GM19455 (cell line): ENCODE data around the gene ST6GAL2.

ENCODE experiments used
- ATAC-seq: cut with Tn5 transposase; IDR thresholded peaks from one replicate; pipeline ENCODE4 v1.9.1; 2021; ENCODE audit not compliant: unreplicated experiment

Gene ST6GAL2

DNA sequence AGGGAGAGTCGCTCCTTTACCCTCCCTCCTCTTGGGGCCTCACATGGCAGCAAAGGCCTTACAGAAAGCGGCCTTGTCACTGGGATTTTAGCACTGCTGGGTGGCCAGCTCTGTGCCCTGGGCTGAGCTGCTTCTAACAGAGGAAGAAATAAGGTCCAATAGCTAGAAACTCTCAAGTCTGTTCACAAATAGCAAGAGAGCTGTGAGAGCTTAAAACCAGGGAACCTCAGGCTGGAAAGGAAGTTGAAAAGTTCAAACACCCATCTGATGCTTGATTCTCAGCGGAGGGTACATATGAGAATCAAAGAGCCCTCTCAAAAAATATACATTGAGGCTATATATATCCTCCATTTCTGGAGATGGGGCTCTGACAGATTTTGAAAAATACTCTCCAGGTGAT lies 54.7 kb downstream of the ST6GAL2 start:
- ATAC-seq = no peak

DNA sequence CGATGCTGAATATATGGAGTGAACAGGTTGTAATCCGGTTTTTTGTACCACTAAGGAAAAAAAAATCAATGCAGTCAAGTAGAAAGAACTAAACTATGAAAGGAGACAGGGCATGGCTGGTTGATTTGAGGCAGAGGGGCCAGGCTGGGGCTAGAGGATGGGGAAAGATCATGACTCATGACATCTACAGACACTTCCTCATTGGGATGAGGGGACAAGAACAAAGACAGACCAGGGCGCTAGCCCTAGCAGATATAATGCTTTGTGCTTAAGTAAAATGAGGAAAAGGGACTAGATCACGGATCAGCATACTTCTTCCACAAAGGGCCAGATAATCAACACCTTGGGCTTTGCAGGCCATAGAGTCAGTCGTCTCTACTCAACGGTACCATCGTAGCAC lies 55.8 kb downstream of the ST6GAL2 start:
- no peak for ATAC-seq

- ATAC-seq = no peak
Observed at GRCh38 chr2:106828119-106828518, 57.8 kb downstream of the ST6GAL2 start.

DNA sequence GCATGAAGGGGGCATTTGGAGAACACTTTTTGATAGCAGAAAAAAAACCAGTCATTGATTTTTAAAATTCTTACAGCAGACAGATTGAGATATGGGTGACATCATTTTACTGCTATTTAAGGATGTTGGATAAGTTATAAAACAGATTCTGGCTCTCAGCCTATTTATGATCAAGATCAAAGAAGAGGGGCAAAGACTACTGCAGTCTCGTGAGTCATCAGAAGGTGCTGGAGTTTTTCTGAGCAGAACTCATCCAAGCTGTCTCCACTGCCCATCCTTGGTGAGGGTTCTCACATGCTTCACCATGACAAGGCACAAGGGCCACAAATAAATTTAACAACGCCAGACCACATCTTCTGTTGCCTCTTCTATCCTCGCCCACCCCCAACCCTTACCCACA lies 58.8 kb downstream of the ST6GAL2 start:
- ATAC-seq = no peak

DNA sequence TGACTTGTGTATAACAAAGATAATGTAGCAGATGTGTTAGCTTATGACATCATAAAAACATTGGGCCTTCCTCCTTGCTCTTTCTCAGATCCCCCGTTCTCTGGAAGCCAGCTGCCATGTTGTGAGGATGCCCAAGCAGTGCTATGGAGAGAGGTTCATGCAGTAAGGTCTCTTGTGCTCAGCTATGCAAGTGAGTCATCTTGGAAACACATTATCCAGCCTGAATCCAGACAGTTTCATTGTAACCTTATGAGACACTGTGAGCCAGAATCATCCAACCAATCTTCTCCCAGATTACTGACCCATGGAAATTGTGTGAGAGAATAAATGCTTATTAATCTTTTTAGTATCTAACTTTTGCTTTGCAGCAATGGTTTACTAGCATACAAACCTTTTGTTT lies 60.8 kb downstream of the ST6GAL2 start:
- ATAC-seq = no peak

- ATAC-seq = no peak
Observed at GRCh38 chr2:106816974-106817373, 69.0 kb downstream of the ST6GAL2 start.

GRCh38 chr2:106812841-106813240 lies 73.1 kb downstream of the ST6GAL2 start:
- no peak for ATAC-seq

GRCh38 chr2:106812383-106812782 lies 73.6 kb downstream of the ST6GAL2 start:
- ATAC-seq = no peak

- no peak for ATAC-seq
Observed at GRCh38 chr2:106805716-106806115, 80.3 kb downstream of the ST6GAL2 start.

DNA sequence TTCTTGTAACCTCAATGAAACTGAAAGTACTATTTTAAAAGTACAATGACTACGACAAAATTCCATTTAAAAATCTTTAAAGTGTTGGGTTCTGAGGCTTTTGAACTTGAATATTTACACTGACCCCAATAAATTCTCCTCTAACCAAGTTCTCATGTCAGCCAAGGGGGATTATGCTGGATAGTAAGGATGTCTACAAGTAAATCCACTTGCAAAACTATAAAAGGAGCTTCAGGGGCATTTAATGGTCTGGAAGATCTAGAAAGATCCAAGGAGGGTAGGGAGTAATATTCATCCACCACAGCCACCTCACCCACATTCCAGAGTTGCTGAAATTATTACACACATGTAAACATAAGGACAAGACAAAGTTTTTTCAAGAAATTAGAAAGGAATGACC lies 81.8 kb downstream of the ST6GAL2 start:
- ATAC-seq = no peak

- ATAC-seq = no peak
Observed at GRCh38 chr2:106800976-106801655, 84.9 kb downstream of the ST6GAL2 start.

GRCh38 chr2:106800180-106800579 lies 85.8 kb downstream of the ST6GAL2 start:
- ATAC-seq = no peak

GRCh38 chr2:106798826-106799552 lies 87.0 kb downstream of the ST6GAL2 start:
- no peak for ATAC-seq

- ATAC-seq = no peak
Observed at GRCh38 chr2:106797494-106797893, 88.5 kb downstream of the ST6GAL2 start.

GRCh38 chr2:106792671-106793070 lies 93.3 kb downstream of the ST6GAL2 start:
- no peak for ATAC-seq

DNA sequence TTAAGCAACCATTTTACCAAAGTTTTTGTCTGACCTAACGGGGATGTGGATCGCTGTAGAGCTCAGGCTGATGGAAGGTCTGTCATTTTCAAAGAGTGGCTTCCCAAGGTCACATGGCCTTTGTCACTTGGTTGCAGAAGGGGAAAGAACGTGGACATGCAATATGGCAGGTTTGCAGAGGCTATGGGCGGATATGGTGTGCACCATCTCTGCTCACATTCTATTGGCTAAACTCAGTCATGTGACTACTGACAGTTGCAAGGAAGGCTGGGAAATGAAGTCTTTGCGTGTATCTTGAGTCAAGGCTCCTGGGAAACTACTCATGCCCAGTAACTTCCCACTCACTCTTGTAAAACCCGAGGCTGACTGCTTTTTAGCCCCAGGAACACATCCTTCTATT lies 96.8 kb downstream of the ST6GAL2 start:
- no peak for ATAC-seq

DNA sequence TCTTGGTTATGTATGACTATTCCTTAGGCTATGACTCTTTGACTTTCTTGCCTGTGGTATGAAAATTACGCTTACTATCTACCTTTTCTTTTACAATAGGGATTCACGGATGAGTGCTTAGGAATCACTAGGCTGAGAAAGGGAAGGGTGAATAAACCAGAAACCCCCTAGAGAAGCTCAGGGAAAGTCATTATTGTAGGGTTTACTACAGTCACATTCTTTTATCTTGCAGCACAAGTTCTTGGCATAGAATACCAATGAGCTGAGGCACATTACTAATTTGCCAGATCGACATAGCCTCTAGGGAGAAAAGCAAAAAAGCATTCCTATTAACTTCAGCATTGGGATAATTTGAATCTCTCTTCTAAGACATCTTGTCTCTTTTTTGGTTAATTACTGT lies 103.3 kb downstream of the ST6GAL2 start:
- ATAC-seq = no peak

GRCh38 chr2:106781196-106781595 lies 104.8 kb downstream of the ST6GAL2 start:
- ATAC-seq = no peak

GRCh38 chr2:106771811-106772210 lies 114.2 kb downstream of the ST6GAL2 start:
- ATAC-seq = no peak

- ATAC-seq = no peak
Observed at GRCh38 chr2:106770986-106771385, 115.0 kb downstream of the ST6GAL2 start.

GRCh38 chr2:106764614-106765013 lies 121.4 kb downstream of the ST6GAL2 start:
- no peak for ATAC-seq

- ATAC-seq = no peak
Observed at GRCh38 chr2:106759966-106760365, 126.0 kb downstream of the ST6GAL2 start.
